HG03565 (cell line): Measurements from ENCODE around the gene TXNDC5.

ENCODE experiments used
- ATAC-seq: cut with Tn5 transposase; IDR thresholded peaks from one replicate; pipeline ENCODE4 v1.9.1; 2021; ENCODE audit warnings: mild to moderate bottlenecking, moderate library complexity; ENCODE audit not compliant: unreplicated experiment

The TXNDC5 gene

DNA sequence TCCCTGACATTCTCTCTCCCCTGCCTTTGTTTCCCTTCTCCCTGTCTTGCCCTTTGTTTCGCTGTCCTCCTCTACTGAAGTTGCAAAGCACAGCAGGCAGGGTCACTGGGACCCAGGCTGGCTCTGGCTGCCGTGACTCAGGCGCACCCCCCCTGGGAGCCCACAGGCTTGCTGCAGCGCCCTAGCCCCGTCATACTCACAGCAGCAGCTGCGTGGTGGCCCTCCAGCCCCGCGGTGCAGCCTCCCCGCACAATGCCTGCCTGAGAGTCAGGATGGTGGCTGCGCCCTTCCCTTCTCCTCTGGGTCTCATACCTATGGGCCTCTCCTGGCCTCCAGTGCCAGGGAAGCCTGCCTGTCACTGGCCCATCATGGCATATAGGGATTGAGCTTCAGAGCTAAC is 41.7 kb downstream of the TXNDC5 start:
- no peak for ATAC-seq

DNA sequence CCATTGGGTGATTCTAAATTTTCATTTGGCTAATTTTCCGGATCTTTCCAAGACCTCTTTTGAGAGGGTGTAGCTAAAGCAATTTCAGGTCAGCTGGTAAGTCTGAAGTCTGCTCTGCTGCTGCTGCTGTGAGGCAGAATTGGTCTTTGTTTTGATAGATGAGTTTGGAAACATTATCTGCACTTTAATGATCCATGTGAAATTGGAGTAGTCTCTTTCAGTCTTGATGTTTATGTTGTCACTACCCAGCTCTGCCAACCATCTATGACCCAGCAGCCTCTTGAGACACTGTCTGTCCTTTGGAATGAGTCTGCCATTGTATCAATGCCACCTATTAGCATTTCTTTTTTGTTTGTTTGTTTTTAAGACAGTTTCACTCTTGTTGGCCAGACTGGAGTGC is 44.1 kb downstream of the TXNDC5 start:
- ATAC-seq = no peak

DNA sequence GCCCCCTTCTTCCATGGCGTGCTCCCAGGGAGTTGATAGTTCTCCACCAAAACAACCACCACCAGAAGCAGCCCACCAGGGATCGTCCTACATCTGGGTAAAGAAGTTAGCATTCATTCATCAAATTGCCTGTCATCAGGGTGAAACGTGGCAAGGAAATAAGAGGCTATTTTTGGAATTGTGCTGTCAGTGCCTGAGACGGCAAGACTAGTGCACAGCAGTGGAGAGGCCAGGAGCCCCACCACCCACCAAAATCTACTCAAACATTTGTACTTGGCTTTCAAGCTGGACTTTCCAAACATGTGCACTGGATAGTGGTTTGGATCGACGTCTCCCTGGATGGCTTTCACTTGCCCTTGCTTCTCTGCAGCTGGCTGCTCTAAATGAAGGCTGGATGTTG is 44.8 kb downstream of the TXNDC5 start:
- no peak for ATAC-seq

DNA sequence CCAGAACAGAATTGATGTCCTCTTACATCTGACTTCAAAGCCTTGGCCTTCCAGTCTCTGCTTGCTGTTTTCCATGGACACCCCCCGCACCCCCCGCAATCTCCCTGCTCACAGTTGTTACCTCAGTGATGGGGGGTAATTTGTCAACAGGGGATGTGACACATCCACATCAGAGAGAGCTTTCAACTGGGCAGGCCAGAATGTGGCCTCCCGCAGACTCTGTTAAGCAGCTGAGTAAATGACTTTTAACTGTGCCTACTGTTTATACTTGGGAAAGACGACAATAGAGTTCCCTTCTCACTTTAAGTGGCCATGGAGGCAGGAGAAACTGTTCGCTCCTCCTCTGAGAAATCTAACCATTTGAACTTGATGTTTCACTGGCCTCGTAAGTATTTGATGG is 51.0 kb downstream of the TXNDC5 start:
- ATAC-seq = no peak

DNA sequence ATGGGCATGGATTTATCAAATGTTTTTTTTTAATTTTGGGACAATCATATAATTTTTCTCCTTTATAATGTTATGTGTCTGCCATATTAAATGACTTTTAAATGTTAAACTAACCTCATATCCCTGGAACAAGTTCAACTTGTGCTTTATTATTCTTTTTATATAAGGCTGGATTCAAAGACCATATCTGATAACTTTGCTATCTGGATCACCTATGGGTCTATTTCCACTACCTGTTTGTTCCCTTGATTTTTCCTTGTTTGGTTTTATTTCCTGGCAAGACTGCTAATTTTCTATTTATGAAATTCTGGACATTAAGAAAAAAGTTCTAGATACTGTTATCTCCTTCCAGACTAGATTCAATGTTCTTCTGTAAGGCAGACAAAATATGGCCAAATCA is 58.8 kb downstream of the TXNDC5 start:
- no peak for ATAC-seq

DNA sequence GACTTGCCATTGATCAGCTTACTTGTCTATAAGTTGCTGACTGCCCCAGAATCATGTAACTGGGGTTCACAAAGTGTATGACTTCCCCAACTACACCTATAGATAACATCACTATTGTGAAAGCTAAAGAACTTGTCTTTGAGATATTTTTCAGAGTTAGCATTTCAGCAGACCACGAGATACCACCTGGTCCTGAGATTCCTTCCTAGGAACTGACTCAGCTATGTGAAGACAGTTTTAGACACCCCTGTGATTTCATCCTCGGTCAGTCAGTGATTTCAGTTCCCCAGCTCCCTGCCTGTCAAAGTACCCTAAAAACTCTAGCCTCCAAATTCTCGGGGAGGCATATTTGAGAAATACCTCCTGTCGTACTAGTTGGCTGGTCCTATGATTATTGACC is 62.4 kb downstream of the TXNDC5 start:
- ATAC-seq = no peak

DNA sequence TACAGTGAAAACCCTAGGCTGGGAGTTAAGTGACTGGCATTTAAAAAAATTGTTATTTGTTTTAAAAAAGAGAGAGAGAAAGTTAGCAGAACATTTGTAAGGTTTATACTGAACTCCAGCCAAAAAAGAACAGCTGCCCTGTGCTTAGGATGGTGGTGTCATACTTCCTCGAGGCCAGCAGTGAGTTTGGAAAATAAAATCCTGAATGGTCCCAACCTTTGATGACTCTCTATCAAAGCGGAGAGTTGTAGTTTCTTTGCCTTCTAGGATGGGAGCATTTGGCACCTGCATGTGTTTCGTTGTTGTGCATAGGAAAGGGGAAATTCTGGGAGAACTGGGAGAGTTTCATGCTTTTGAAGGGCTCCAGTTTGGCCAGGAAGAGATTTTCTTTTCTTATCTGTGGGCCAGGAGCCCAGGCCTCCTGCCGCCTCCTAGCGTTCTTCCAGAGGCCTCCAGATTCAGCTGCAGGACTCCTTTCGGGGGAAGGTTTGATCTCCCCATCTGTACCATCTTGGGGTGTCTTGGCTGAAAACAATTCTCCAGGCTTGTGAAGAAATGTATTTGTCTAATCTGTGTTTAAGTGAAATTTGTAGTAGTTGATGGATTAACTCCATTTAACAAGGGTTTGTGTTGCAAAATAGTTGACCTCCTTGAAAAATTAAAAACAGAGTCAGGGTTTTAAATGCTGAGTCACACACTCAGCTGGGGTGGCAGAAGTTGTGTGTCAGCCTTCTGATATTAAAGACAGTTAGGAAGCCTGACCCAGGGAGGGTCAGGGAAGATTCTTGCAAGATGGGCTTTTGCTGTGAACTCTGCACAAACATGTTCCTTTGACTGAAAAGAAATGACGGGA is 63.4 kb downstream of the TXNDC5 start:
- no peak for ATAC-seq

DNA sequence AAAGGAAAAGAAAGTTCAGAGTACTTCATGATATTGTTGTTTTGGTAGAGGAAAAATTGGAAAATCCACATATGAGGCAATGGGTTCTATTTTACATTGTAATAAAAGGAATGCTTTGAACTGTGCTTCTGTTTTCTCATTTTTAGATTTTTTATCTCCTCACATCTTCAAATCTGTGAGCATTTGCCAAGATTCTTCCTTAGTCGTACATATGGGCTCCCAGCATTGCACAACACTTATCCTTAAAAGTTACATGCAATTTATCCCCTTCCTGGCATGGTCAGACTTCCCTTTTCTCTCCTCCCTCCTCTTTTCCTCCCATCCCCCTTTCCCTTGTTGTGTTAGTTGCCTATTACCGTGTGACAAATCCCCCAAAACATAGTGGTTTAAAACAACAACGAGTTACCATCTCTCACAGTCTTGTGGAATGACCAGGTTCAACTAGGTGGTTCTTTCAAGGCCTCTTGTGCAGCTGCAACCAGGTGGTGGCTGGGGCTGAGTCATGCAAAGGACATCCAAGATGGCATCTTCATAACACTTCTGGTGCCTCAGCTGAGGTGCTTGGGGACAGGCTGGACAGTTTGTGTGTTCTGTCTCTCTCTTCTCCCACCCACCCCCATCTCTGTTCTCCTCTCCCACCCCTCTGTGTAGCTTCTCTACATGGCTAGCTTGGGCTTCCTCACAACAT is 68.7 kb downstream of the TXNDC5 start:
- no peak for ATAC-seq

DNA sequence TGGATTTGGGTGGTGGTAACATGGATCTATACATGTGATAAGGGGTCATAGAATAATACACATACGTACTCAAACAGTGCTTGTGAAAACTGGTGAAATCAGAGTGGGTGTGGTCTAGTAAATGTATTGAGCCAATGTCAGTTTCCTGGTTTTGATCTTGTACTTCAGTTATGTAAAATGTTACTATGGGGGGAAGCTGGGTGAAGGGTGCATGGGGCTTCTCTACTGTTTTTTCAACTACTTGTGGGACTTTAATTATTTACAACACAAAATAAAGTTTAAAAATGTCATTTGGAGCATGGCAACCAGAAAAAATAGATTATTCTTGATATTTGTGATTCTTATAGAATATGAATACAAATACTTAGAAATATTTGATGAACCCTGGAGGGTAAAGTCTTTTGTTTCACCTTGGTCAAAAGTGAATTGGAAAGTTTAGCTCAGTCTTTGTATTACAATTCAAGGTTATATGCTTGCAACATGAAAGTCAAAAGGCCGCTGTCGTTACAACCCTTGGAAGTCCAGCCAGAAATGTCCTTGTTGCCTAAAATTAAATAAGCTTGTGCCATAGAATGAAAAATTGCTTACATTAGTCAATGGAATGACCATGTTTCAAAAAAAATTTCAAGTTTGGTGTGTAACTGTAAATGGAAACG is 74.1 kb downstream of the TXNDC5 start:
- no peak for ATAC-seq

DNA sequence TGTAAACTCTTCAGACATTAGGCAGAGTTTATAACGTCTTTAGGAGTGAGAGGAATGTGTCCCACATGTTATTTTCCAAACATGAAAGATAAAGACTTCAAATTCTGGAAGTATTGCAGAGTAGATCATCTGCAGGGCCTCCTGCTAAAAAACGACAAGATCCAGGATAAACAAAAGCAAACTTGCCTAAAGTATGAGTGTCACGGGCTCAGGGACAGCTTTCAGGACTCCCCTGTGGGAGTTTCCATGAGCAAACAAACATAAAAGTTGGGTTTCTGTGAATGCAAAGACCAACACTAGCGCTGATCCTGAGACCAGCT is 76.9 kb downstream of the TXNDC5 start:
- ATAC-seq = no peak

DNA sequence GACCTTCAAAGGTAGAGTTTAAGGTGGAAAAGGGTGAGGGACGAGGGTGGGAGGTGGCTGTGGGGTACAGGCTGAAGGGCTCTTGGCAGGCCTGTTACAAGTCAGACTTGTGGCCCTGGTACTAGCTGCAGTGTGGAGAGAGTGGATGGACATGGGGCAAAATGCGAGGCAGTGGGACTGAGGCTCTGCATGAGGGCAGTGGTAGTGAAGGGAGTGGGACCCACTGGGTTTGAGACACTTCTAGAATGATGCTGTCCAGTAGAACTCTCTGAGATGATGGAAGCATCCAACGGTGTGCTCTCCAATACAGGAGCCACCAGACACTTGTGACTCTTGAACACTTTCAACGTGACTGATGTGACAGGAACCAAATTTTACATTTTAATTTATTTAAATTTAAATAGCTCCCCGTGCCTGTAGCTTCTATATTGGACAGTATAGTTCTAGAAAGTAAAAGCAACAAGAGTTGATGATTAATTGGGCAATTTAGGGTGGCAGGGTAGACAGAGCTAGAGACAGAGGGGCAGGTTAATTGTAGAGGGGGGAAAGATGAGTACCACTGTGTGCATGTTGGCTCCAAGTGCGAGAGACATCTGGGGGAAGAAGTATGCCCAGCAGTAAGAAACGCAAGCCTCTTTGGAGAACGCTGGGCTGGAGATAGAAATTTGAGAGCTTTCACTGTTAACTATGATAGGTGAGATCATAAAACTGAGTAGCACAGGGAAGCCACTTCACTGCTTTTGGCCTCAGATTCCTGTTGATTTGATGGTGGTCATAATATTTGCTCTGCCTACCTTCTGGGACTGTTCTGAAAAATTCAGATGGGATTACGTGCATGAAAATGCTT is 77.5 kb downstream of the TXNDC5 start:
- ATAC-seq = no peak
